Endothelial cell of umbilical vein (primary cell): ENCODE measurements around the gene NALF2. TPM values are rescaled to one million over a fixed set of nuclear protein-coding genes. Genes with fewer than 3 reads are reported as not detected.

ENCODE experiments used
- BruUV-seq: library from RNA; stranded (reverse); fragments of 400-500 nt; replicated peaks from 2 replicates; lab custom pipeline; 2021; lab: Mats Ljungman, UMichigan
- CTCF ChIA-PET: fragments of 300-600, 350-600 bp; sonication (Branson Sonifier 250); formaldehyde crosslinking; loops from one replicate; lab custom pipeline; 2021; ENCODE audit warnings: antibody characterized with exemption, inconsistent platforms; lab: Charles Lee
- POLR2A ChIA-PET: fragments of 300-600, 350-600 bp; sonication (Branson Sonifier 250); formaldehyde crosslinking; loops from one replicate; lab custom pipeline; 2021; ENCODE audit warnings: antibody characterized with exemption, inconsistent platforms; lab: Charles Lee
- DNase-seq: peaks from one replicate; pipeline ENCODE4 v3.0.0-alpha.2; 2011; ENCODE audit warnings: low read depth, low spot score
- FAIRE-seq: peaks from 2 replicates; lab custom pipeline; 2011; peaks lifted over from hg19 to GRCh38; lab: Jason Lieb, UNC
- H2AFZ ChIP-seq: 2 replicates; pipeline ENCODE4 v1.6.0; 2012; ENCODE audit warnings: low read depth, low read length, control low read depth, inconsistent platforms
- H3K27ac ChIP-seq: 2 replicates; pipeline ENCODE4 v1.5.1; 2011; ENCODE audit warnings: low read depth, mild to moderate bottlenecking, control low read depth, low read length, moderate library complexity; ENCODE audit not compliant: insufficient read depth
- H3K27me3 ChIP-seq, 2 experiments: 2 replicates each; pipeline versions ENCODE4 v1.6.0 to v1.6.1; 2011; ENCODE audit warnings: low read length in 2 of 2, mixed read lengths in 1 of 2; ENCODE audit not compliant: control insufficient read depth in 2 of 2, insufficient read depth in 2 of 2
- H3K36me3 ChIP-seq, 2 experiments: 2 replicates in 1 of 2; 3 replicates in 1 of 2; pipeline ENCODE4 v1.5.1; 2011; ENCODE audit warnings: low read length in 2 of 2, mild to moderate bottlenecking in 1 of 2, moderate library complexity in 1 of 2; ENCODE audit not compliant: control insufficient read depth in 2 of 2, insufficient read depth in 2 of 2; ENCODE audit errors: extremely low read depth in 1 of 2
- H3K4me1 ChIP-seq: 3 replicates; pipeline ENCODE4 v1.5.1; 2011; ENCODE audit warnings: mild to moderate bottlenecking, low read length; ENCODE audit not compliant: control insufficient read depth, insufficient read depth; ENCODE audit errors: extremely low read depth
- H3K4me2 ChIP-seq: 2 replicates; pipeline ENCODE4 v1.6.1; 2011; ENCODE audit warnings: low read length, control low read depth, mixed read lengths; ENCODE audit not compliant: insufficient read depth
- H3K4me3 ChIP-seq, 3 experiments: fragments of 200-600 bp in 1 of 3; sonication (generic), shearing (Covaris generic) in 1 of 3; replicated peaks in 1 of 3; 2 replicates each; pipeline ENCODE4 v1.5.1; 2011 to 2016; ENCODE audit warnings: control low read depth in 3 of 3, low read length in 3 of 3, mild to moderate bottlenecking in 2 of 3, inconsistent platforms in 1 of 3, low read depth in 1 of 3, moderate library complexity in 1 of 3; ENCODE audit not compliant: insufficient read depth in 1 of 3
- H3K79me2 ChIP-seq: 2 replicates; pipeline ENCODE4 v1.6.0; 2012; ENCODE audit warnings: low read length, inconsistent platforms; ENCODE audit not compliant: control insufficient read depth, insufficient read depth
- H3K9ac ChIP-seq: replicated peaks from 2 replicates; pipeline ENCODE3; 2011; ENCODE audit warnings: low read length, control low read depth; ENCODE audit not compliant: insufficient read depth; ENCODE audit errors: extremely low read depth
- H3K9me1 ChIP-seq: replicated peaks from 3 replicates; pipeline ENCODE4 v1.6.0; 2011; ENCODE audit warnings: mild to moderate bottlenecking, low read length; ENCODE audit not compliant: control insufficient read depth, insufficient read depth; ENCODE audit errors: extremely low read depth
- H3K9me3 ChIP-seq: replicated peaks from 2 replicates; pipeline ENCODE4 v1.5.1; 2012; ENCODE audit warnings: low read length, inconsistent platforms; ENCODE audit not compliant: control insufficient read depth, insufficient read depth
- H4K20me1 ChIP-seq: replicated peaks from 2 replicates; pipeline ENCODE3; 2011; ENCODE audit warnings: mild to moderate bottlenecking, low read length; ENCODE audit not compliant: control insufficient read depth, insufficient read depth; ENCODE audit errors: extremely low read depth
- CTCF ChIP-seq, 2 donors: IDR thresholded peaks; 1 replicate in 1 of 2; 2 replicates in 1 of 2; pipeline ENCODE4 v1.5.1; 2011; ENCODE audit warnings: low read length in 2 of 2, mild to moderate bottlenecking in 2 of 2, moderate library complexity in 2 of 2, control low read depth in 1 of 2, inconsistent platforms in 1 of 2, low read depth in 1 of 2; ENCODE audit not compliant: insufficient read depth in 1 of 2; ENCODE audit errors: extremely low read depth in 1 of 2
- EZH2 ChIP-seq: IDR thresholded peaks from 2 replicates; pipeline ENCODE4 v1.6.1; 2012; ENCODE audit warnings: borderline replicate concordance, low read depth, mild to moderate bottlenecking, moderate library complexity, low read length, inconsistent platforms; ENCODE audit not compliant: severe bottlenecking
- FOS ChIP-seq: IDR thresholded peaks from 2 replicates; pipeline ENCODE4 v1.6.1; 2011; ENCODE audit warnings: mild to moderate bottlenecking, low read length, moderate library complexity, borderline replicate concordance; ENCODE audit not compliant: insufficient read depth
- GATA2 ChIP-seq: IDR thresholded peaks from 2 replicates; pipeline ENCODE4 v1.7.0; 2011; ENCODE audit warnings: low read depth, mild to moderate bottlenecking, moderate library complexity, mixed read lengths, low read length; ENCODE audit not compliant: insufficient read length, insufficient read depth
- JUN ChIP-seq: IDR thresholded peaks from 2 replicates; pipeline ENCODE4 v1.6.1; 2011; ENCODE audit warnings: borderline replicate concordance, low read depth; ENCODE audit not compliant: insufficient read length, insufficient read depth
- MYC ChIP-seq: IDR thresholded peaks from one replicate; pipeline ENCODE4 v1.6.1; 2011; ENCODE audit warnings: mild to moderate bottlenecking, low read depth, low read length
- POLR2A ChIP-seq: IDR thresholded peaks from 2 replicates; pipeline ENCODE4 v1.6.1; 2012; ENCODE audit warnings: low read depth, mild to moderate bottlenecking, control low read depth, low read length
- POLR2AphosphoS5 ChIP-seq: IDR thresholded peaks from 2 replicates; pipeline ENCODE4 v1.6.1; 2012; ENCODE audit warnings: low read depth, mild to moderate bottlenecking, control low read depth, low read length, moderate library complexity; ENCODE audit not compliant: insufficient read depth
- dilution Hi-C: fragments of 300-500 bp; cut with MboI; formaldehyde crosslinking; loops from one replicate; pipeline ENCODE4 v1.15.0; 2019; ENCODE audit warnings: low sequenced_read_pairs; ENCODE audit not compliant: extremely low pct_ligation_motif_present
- intact Hi-C: fragments of 100-400 bp; cut with micrococcal nuclease; formaldehyde crosslinking; loops from one replicate; pipeline ENCODE4 v1.10.0; 2022
- polyA plus RNA-seq, 4 experiments: library from polyadenylated mRNA; depleted of rRNA in 3 of 4; stranded (reverse) in 3 of 4; unstranded in 1 of 4; fragments of >200 nt; gene quantifications; 2 replicates each; pipeline versions ENCODE4 v1.2.1 to v1.2.3, GENCODE V29; 2011 to 2012; ENCODE audit warnings: missing spikeins in 1 of 4
- total RNA-seq: library from RNA; stranded (reverse); gene quantifications from 2 replicates; pipeline ENCODE4 v1.2.3, GENCODE V29; 2021
- TF ChIP-seq, protein P1 (sequence below): IDR thresholded peaks from 2 replicates; pipeline ENCODE4 v1.6.1; 2011; ENCODE audit not compliant: insufficient read depth, insufficient read length

The NALF2 gene
- total and polyA plus RNA-seq, 2 donors (not counting 3 experiments of a cell fraction or from before 2014, with no cell fraction given): not detected

DNA sequence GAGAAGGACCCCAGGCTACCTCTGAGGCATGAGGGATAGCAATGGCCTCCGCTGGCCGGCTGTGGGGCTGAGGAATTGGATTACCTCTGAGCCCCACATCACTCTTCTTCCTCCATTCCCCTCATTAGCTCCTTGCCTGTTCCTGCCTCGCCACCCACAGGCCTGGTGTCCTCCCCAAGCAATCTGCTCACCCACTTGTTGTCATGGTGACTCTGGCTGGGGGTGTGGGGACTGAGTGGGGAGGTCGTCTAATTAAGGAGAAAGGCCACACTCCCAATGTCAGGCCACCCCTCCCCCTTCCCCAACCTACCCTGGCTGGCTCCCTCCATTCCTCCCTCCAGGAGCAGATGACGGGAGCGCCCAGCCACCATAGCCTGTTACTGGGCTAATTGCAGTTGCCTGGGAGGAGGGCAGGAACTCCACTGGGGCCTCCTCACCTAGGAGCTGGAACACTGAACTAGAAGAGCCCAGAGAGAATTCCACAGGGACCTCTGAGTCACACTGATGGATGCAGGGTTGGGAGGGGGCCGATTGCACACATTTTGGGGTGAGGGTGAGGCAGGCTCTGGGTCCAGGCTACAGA, 20.7 kb downstream of the NALF2 start:
- no peak overlapping the region for H3K27ac ChIP-seq
- H3K9me3 ChIP-seq: no peaks in the 10 kb centered on the region
- DNase-seq: no peak
- intact Hi-C loops (no loop called here), dilution Hi-C loops (no loop called here)
- BruUV-seq: no TSS peak
- TF ChIP-seq CTCF (IDR thresholded peaks at IDR 0.05; ENCODE audit: extremely low read depth in 1 of 2, insufficient read depth in 1 of 2, low read depth in 1 of 2, low read length in 2 of 2) (no peak), POLR2AphosphoS5 (no peak), JUN (no peak), MYC (no peak), GATA2 (no peak), EZH2 (no peak), POLR2A (no peak), FOS (no peak)
- TF ChIP-seq, protein P1, sequence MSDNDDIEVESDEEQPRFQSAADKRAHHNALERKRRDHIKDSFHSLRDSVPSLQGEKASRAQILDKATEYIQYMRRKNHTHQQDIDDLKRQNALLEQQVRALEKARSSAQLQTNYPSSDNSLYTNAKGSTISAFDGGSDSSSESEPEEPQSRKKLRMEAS: no peak
- no peak for FAIRE-seq
- no peaks in the 10 kb centered on the region for H3K79me2 ChIP-seq
- CTCF ChIA-PET: no interaction called here
- H3K27me3 ChIP-seq: no peaks in the 10 kb centered on the region
- POLR2A ChIA-PET: no interaction called here
- H3K4me3 ChIP-seq: no peak overlapping the region
- no peak overlapping the region for H3K4me2 ChIP-seq
- H3K9ac ChIP-seq: no peak overlapping the region
- H3K36me3 ChIP-seq: no peaks in the 10 kb centered on the region
- H3K4me1 ChIP-seq: no peaks in the 10 kb centered on the region
- no peak overlapping the region for H2AFZ ChIP-seq
- no peaks in the 10 kb centered on the region for H3K9me1 ChIP-seq
- H4K20me1 ChIP-seq: no peaks in the 10 kb centered on the region
